ENCODE data around the gene RSAD1. TPM values are rescaled to one million over a fixed set of nuclear protein-coding genes. Genes with fewer than 3 reads are reported as not detected.

The RSAD1 gene
- total and polyA plus RNA-seq, 4 donors = 20.1 to 43.2 (median 29.9) TPM

- 73 to 93% methylated on average over 3 of the region's 3 CpGs for WGBS, 2 donors
- ATAC-seq (ENCODE audit: insufficient read depth, low FRiP score) (no peak), DNase-seq (no peak)
- Histone ChIP-seq H3K36me3 (ENCODE audit: control insufficient read depth in 4 of 4, insufficient read depth in 4 of 4, low read length in 4 of 4) (no peaks in the 10 kb centered on the region), H3K4me1 (ENCODE audit: control insufficient read depth in 5 of 5, insufficient read depth in 5 of 5, low read length in 5 of 5) (peaks cover 0 to 19% (median 5%) of the 10 kb centered on the region in 5 donors), H3K9me3 (ENCODE audit: control insufficient read depth in 4 of 4, insufficient read depth in 3 of 4, low read length in 3 of 4) (no peaks in the 10 kb centered on the region), H3K27ac (ENCODE audit: low read depth in 1 of 2, low read length in 1 of 2) (no peak overlapping the region), H3K4me3 (no peak overlapping the region), H3K9ac (ENCODE audit: insufficient read depth in 1 of 2, low read length in 2 of 2) (no peak overlapping the region), H3K27me3 (ENCODE audit: control insufficient read depth in 3 of 3, insufficient read depth in 3 of 3, low read length in 2 of 3) (no peaks in the 10 kb centered on the region)
- TF ChIP-seq, protein P1, sequence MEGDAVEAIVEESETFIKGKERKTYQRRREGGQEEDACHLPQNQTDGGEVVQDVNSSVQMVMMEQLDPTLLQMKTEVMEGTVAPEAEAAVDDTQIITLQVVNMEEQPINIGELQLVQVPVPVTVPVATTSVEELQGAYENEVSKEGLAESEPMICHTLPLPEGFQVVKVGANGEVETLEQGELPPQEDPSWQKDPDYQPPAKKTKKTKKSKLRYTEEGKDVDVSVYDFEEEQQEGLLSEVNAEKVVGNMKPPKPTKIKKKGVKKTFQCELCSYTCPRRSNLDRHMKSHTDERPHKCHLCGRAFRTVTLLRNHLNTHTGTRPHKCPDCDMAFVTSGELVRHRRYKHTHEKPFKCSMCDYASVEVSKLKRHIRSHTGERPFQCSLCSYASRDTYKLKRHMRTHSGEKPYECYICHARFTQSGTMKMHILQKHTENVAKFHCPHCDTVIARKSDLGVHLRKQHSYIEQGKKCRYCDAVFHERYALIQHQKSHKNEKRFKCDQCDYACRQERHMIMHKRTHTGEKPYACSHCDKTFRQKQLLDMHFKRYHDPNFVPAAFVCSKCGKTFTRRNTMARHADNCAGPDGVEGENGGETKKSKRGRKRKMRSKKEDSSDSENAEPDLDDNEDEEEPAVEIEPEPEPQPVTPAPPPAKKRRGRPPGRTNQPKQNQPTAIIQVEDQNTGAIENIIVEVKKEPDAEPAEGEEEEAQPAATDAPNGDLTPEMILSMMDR (IDR thresholded peaks at IDR 0.05; ENCODE audit: control extremely low read depth, extremely low read depth) = no peak
Measured at GRCh38 chr17:50514388-50514787, 35.7 kb downstream of the RSAD1 start.

DNA sequence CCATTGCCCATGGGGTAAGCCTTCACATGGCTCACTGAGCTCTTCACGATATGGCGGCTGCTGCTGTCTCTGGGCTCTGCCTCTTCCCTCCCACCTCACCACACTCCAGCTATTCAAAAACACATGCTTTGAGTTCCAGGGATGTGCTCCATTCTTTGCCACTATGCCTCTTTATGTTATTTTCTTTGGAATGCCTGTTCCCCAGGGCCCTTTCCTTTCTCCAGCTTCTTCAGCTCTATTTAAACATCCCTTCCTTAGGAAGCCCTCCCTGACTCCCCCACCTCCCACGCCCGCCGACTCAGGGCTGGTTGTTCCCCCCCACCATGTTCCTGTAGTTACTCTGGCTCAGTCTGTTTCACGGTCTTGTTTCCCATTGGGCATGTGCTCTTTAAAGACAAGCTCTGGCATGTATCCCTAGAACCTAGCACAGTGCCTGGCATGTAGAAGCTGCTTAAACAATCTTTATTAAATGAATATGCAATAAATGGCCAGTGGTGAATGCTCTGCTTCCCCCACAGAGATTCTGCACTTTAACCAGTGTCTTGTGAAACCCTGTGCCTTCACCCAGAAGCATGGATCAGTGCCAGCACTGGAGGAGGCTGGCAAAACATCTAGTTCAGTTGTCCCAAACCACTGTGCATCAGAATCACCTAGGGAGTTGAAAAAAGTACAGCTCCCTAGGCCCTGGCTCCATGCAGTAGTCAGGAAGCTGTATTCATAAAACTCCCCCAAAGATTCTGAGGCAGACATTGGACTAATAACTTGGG is 36.5 kb downstream of the RSAD1 start:
- H3K9me3 ChIP-seq (ENCODE audit: control insufficient read depth in 4 of 4, insufficient read depth in 3 of 4, low read length in 3 of 4) = no peaks in the 10 kb centered on the region
- peaks cover 0 to 19% (median 5%) of the 10 kb centered on the region in 5 donors for H3K4me1 ChIP-seq (ENCODE audit: control insufficient read depth in 5 of 5, insufficient read depth in 5 of 5, low read length in 5 of 5)
- DNase-seq = no peak
- H3K36me3 ChIP-seq (ENCODE audit: control insufficient read depth in 4 of 4, insufficient read depth in 4 of 4, low read length in 4 of 4) = no peaks in the 10 kb centered on the region
- H3K27me3 ChIP-seq (ENCODE audit: control insufficient read depth in 3 of 3, insufficient read depth in 3 of 3, low read length in 2 of 3) = no peaks in the 10 kb centered on the region
- H3K9ac ChIP-seq (ENCODE audit: insufficient read depth in 1 of 2, low read length in 2 of 2) = no peak overlapping the region
- no peak overlapping the region for H3K4me3 ChIP-seq
- 69 to 80% methylated on average over 6 of the region's 6 CpGs for WGBS, 2 donors
- no peak overlapping the region for H3K27ac ChIP-seq (ENCODE audit: low read depth in 1 of 2, low read length in 1 of 2)
- TF ChIP-seq, protein P1 (IDR thresholded peaks at IDR 0.05; ENCODE audit: control extremely low read depth, extremely low read depth) = no peak
- ATAC-seq (ENCODE audit: insufficient read depth, low FRiP score) = no peak

DNA sequence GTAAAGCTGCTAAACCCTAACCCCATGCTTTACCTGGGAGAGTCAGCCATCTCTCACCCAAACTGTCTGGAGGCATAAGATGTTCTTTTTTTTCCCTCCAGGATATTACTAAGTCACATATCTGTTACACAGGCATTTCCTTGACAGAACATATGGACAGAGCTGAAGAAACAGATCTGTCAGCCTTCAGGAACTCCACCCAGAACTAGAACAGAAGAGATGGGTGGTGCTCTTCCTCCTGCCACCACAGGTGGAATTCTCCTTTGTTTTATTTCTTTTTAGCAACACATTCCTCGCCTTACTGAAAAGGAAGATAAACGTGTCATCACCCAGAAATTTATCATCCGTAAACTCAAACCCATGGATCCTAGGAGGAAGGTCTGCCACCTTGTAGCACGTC is 38.4 kb downstream of the RSAD1 start:
- no peak overlapping the region for H3K9ac ChIP-seq (ENCODE audit: insufficient read depth in 1 of 2, low read length in 2 of 2)
- no peaks in the 10 kb centered on the region for H3K27me3 ChIP-seq (ENCODE audit: control insufficient read depth in 3 of 3, insufficient read depth in 3 of 3, low read length in 2 of 3)
- peaks cover 0 to 2% (median 0%) of the 10 kb centered on the region in 4 donors for H3K36me3 ChIP-seq (ENCODE audit: control insufficient read depth in 4 of 4, insufficient read depth in 4 of 4, low read length in 4 of 4)
- no peak for DNase-seq
- H3K27ac ChIP-seq (ENCODE audit: low read depth in 1 of 2, low read length in 1 of 2) = no peak overlapping the region
- 69 to 71% methylated on average over 4 of the region's 4 CpGs for WGBS, 2 donors
- TF ChIP-seq, protein P1 (IDR thresholded peaks at IDR 0.05; ENCODE audit: control extremely low read depth, extremely low read depth) = no peak
- no peaks in the 10 kb centered on the region for H3K9me3 ChIP-seq (ENCODE audit: control insufficient read depth in 4 of 4, insufficient read depth in 3 of 4, low read length in 3 of 4)
- no peak overlapping the region for H3K4me3 ChIP-seq
- no peak for ATAC-seq (ENCODE audit: insufficient read depth, low FRiP score)
- peaks cover 0 to 12% (median 5%) of the 10 kb centered on the region in 5 donors for H3K4me1 ChIP-seq (ENCODE audit: control insufficient read depth in 5 of 5, insufficient read depth in 5 of 5, low read length in 5 of 5)
